GM19240 (cell line): Measurements from ENCODE around the gene RIC1.
"Not testable (repeated sequence)": the region's sequence is repeated elsewhere in the genome, so short reads cannot be mapped to it uniquely, and the experiment has no call there.

Source experiments
- DNase-seq: peaks from one replicate; pipeline ENCODE4 v3.0.0; 2011; ENCODE audit warnings: low spot score; ENCODE audit not compliant: insufficient read length

RIC1 gene

GRCh38 chr9:5620494-5620893, 8.4 kb upstream of the RIC1 start:
- no peak for DNase-seq

- DNase-seq: no peak
Measured at GRCh38 chr9:5621327-5621726, 7.6 kb upstream of the RIC1 start.

GRCh38 chr9:5622016-5622415, 6.9 kb upstream of the RIC1 start:
- DNase-seq: no peak

GRCh38 chr9:5624655-5625054, 4.3 kb upstream of the RIC1 start:
- DNase-seq: no peak

- no peak for DNase-seq
Measured at GRCh38 chr9:5626727-5627634, 1.9 kb upstream of the RIC1 start.

- not testable (repeated sequence) for DNase-seq
Measured at GRCh38 chr9:5627686-5628085, 1.2 kb upstream of the RIC1 start.

GRCh38 chr9:5628183-5628529, 751 bp upstream of the RIC1 start:
- DNase-seq: no peak

- no peak for DNase-seq
Measured at GRCh38 chr9:5629312-5630080, 589 bp downstream of the RIC1 start.

GRCh38 chr9:5630081-5630507, 1.2 kb downstream of the RIC1 start:
- no peak for DNase-seq

GRCh38 chr9:5631026-5631425, 2.1 kb downstream of the RIC1 start:
- no peak for DNase-seq

- no peak for DNase-seq
Measured at GRCh38 chr9:5632540-5632939, 3.6 kb downstream of the RIC1 start.

- no peak for DNase-seq
Measured at GRCh38 chr9:5633243-5633642, 4.3 kb downstream of the RIC1 start.

- no peak for DNase-seq
Measured at GRCh38 chr9:5635390-5635789, 6.5 kb downstream of the RIC1 start.

- no peak for DNase-seq
Measured at GRCh38 chr9:5639816-5640215, 10.9 kb downstream of the RIC1 start.

- DNase-seq: no peak
Measured at GRCh38 chr9:5642170-5642569, 13.3 kb downstream of the RIC1 start.

- no peak for DNase-seq
Measured at GRCh38 chr9:5643005-5643624, 14.2 kb downstream of the RIC1 start.

- DNase-seq: no peak
Measured at GRCh38 chr9:5644501-5644900, 15.6 kb downstream of the RIC1 start.

- no peak for DNase-seq
Measured at GRCh38 chr9:5646116-5646515, 17.2 kb downstream of the RIC1 start.

- no peak for DNase-seq
Measured at GRCh38 chr9:5650356-5651105, 21.6 kb downstream of the RIC1 start.

GRCh38 chr9:5651246-5651645, 22.3 kb downstream of the RIC1 start:
- DNase-seq: no peak

- no peak for DNase-seq
Measured at GRCh38 chr9:5652821-5653220, 23.9 kb downstream of the RIC1 start.
